Kidney (tissue), 14 donors: ENCODE measurements around the gene HECTD1. TPM values are rescaled to one million over a fixed set of nuclear protein-coding genes. Genes with fewer than 3 reads are reported as not detected.
"Not testable (repeated sequence)": the region's sequence is repeated elsewhere in the genome, so short reads cannot be mapped to it uniquely, and the experiment has no call there.

Experiments used
- DNase-seq, 5 donors: peaks; one replicate each; pipeline ENCODE4 v3.0.0-alpha.2; 2013 to 2020
- FAIRE-seq: peaks from 2 replicates; lab custom pipeline; 2012; peaks lifted over from hg19 to GRCh38; lab: Jason Lieb, UNC
- H3K27ac ChIP-seq, 2 donors: one replicate each; pipeline ENCODE4 v1.7.0; 2013; ENCODE audit warnings: low read depth in 2 of 2, low read length in 2 of 2, inconsistent platforms in 1 of 2
- H3K27me3 ChIP-seq: one replicate; pipeline ENCODE4 v1.7.1; 2013; ENCODE audit warnings: low read length, inconsistent platforms; ENCODE audit not compliant: control insufficient read depth, insufficient read depth
- H3K36me3 ChIP-seq, 3 donors: one replicate each; pipeline versions ENCODE4 v1.7.0 to v1.7.1; 2013; ENCODE audit warnings: low read length in 3 of 3, control low read depth in 1 of 3, inconsistent platforms in 1 of 3; ENCODE audit not compliant: insufficient read depth in 3 of 3, control insufficient read depth in 2 of 3
- H3K4me1 ChIP-seq, 3 donors: one replicate each; pipeline versions ENCODE4 v1.7.0 to v1.7.1; 2013; ENCODE audit warnings: low read length in 3 of 3, inconsistent platforms in 1 of 3, low read depth in 1 of 3; ENCODE audit not compliant: control insufficient read depth in 2 of 3, insufficient read depth in 2 of 3
- H3K4me3 ChIP-seq, 3 donors: one replicate each; pipeline versions ENCODE4 v1.7.0 to v1.8.1; 2013; ENCODE audit warnings: low read length in 3 of 3, control low read depth in 1 of 3, inconsistent platforms in 1 of 3
- H3K9ac ChIP-seq, 3 donors: one replicate each; pipeline versions ENCODE4 v1.7.0 to v1.7.1; 2013; ENCODE audit warnings: low read length in 3 of 3, control low read depth in 1 of 3, inconsistent platforms in 1 of 3
- H3K9me3 ChIP-seq, 3 donors: one replicate each; pipeline versions ENCODE4 v1.7.0 to v1.7.1; 2013; ENCODE audit warnings: low read length in 3 of 3, control low read depth in 1 of 3, inconsistent platforms in 1 of 3; ENCODE audit not compliant: control insufficient read depth in 2 of 3, insufficient read depth in 1 of 3
- intact Hi-C: fragments of 100-400 bp; cut with DNase I; formaldehyde crosslinking; loops from one replicate; pipeline ENCODE4 v1.11.1; 2022
- polyA plus RNA-seq: library from polyadenylated mRNA; stranded (reverse); fragments of 350-450 nt; fragmentation: Illumina TruSeq; extraction: RNeasy Lipid Tissue Mini Kit (QIAGEN cat#74804); gene quantifications from one replicate; pipeline ENCODE4 v1.2.3, GENCODE V29; 2014; ENCODE audit warnings: low read depth, low replicate concordance; ENCODE audit not compliant: insufficient read depth
- total RNA-seq: library from RNA; stranded (reverse); fragmentation: NEBNext Ultra II Directional; extraction: Animal tissue kit (Norgen Biotek cat#: 25700); gene quantifications from one replicate; pipeline ENCODE4 v1.2.1, GENCODE V29; 2021
- TF ChIP-seq, protein P1 (sequence below): IDR thresholded peaks from 3 replicates; pipeline ENCODE4 v1.5.1; 2012; ENCODE audit warnings: mild to moderate bottlenecking, moderate library complexity, borderline replicate concordance; ENCODE audit not compliant: insufficient read depth; ENCODE audit errors: extremely low read depth
- donor health status: control.
- donor health status: control.
- donor health status: control.
- donor health status: control.
- donor health status: control.
- donor health status: DM: yes; HTN: yes; CAD: no.
- donor health status: Normal renal cell carcinoma (clear cell type).

The HECTD1 gene
- total and polyA plus RNA-seq, 2 donors from 2014 or later, result 35.5 to 164 TPM

DNA sequence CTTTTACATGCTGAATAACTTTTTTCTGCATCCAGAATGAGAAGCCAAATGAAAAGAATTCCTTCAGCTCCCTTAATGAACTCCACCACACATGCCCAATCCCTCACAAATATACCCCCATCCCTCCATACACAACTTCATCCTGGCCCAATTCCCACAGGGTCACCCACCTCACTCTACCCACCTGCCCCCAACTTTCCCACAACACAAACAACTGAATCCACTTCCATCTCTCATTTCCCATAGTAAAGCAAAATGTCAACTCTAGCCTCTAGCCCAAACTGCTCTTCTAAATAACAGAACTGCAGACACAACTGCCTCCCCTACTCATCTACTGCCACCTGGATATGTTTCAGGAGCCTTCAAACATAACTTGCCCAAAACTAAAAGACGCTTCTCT, 18.8 kb downstream of the HECTD1 start:
- Histone ChIP-seq H3K9me3 (no peaks in the 10 kb centered on the region), H3K9ac (no peak overlapping the region), H3K4me1 (no peaks in the 10 kb centered on the region), H3K36me3 (peaks cover 0 to 4% (median 0%) of the 10 kb centered on the region in 3 donors), H3K27me3 (no peaks in the 10 kb centered on the region), H3K4me3 (no peak overlapping the region), H3K27ac (no peak overlapping the region)
- TF ChIP-seq, protein P1, sequence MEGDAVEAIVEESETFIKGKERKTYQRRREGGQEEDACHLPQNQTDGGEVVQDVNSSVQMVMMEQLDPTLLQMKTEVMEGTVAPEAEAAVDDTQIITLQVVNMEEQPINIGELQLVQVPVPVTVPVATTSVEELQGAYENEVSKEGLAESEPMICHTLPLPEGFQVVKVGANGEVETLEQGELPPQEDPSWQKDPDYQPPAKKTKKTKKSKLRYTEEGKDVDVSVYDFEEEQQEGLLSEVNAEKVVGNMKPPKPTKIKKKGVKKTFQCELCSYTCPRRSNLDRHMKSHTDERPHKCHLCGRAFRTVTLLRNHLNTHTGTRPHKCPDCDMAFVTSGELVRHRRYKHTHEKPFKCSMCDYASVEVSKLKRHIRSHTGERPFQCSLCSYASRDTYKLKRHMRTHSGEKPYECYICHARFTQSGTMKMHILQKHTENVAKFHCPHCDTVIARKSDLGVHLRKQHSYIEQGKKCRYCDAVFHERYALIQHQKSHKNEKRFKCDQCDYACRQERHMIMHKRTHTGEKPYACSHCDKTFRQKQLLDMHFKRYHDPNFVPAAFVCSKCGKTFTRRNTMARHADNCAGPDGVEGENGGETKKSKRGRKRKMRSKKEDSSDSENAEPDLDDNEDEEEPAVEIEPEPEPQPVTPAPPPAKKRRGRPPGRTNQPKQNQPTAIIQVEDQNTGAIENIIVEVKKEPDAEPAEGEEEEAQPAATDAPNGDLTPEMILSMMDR, result no peak
- FAIRE-seq, result no peak
- DNase-seq, result no peak
- intact Hi-C loops, result no loop called here

DNA sequence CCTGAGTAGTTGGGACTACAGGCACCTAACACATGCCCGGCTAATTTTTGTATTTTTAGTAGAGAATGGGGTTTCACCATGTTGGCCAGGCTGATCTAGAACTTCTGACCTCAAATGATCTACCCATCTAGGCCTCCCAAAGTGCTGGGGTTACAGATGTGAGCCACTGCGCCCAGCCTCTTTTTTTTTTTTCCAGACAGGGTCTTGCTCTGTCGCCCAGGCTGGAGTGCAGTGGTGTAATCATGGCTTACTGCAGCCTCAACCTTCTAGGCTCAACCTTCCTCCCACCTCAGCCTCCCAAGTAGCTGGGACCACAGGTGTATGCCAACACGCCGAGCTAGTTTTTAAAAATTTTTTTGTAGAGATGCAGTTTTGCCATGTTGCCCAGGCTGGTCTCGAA, 25.6 kb downstream of the HECTD1 start:
- H3K27me3 ChIP-seq, FAIRE-seq, H3K9ac ChIP-seq, DNase-seq, H3K4me3 ChIP-seq, H3K4me1 ChIP-seq, H3K36me3 ChIP-seq, H3K27ac ChIP-seq, H3K9me3 ChIP-seq, intact Hi-C loops: not testable (repeated sequence)

DNA sequence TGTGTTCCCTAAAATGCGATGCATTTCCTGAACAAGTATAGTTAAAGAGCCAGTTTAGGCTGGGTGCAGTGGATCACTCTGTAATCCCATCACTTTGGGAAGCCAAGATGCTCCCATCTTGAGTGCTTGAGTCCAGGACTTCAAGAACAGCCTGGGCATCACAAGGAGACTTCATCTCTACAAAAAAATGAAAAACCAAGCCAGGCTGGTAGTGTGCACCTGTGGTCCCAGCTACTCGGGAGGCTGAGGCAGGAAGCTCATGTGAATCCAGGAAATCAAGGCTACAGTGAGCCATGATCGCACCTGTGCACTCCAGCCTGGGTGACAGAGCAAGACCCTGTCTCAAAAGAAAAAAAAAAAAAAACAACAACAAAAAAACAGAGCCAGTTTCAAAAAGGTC, 26.3 kb downstream of the HECTD1 start:
- DNase-seq (no peak), FAIRE-seq (no peak)
- Histone ChIP-seq H3K9ac (no peak overlapping the region), H3K9me3 (no peaks in the 10 kb centered on the region), H3K27ac (no peak overlapping the region), H3K27me3 (no peaks in the 10 kb centered on the region), H3K36me3 (peaks cover 0 to 2% (median 0%) of the 10 kb centered on the region in 3 donors), H3K4me3 (no peak overlapping the region), H3K4me1 (no peaks in the 10 kb centered on the region)
- TF ChIP-seq, protein P1, result no peak
- intact Hi-C loops, result no loop called here

DNA sequence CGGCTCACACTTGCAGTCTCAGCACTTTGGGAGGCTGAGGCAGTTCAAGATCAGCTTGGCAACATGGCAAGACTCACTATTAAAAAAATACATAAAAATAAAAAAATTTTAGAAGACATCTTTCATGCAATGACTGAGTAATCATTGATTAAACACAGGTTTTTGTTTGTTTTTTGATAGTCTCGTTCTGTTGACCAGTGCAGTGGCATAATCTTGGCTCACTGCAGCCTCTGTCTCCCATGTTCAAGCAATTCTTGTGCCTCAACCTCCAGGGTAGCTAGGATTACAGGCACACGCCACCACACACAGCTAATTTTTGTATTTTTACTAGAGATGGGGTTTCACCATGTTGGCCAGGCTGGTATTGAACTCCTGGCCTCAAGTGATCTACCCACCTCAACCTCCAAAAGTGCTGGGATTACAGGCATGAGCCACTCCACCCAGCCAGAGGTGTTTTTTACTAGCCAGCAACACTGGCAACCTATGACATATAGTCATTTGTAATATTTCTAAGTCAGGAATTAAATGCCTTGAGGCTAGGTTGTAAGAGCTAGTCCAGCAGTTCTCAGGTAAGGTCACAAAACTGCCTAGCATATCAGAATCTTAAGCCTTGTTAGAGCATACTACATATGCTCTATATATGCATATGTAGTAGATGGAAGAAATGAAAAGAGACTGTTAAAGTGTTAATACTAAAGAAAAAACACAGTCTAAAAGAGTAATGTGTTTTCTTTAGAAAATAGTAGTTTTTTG, 27.1 kb downstream of the HECTD1 start:
- H3K36me3 ChIP-seq, result peaks cover 0 to 3% (median 2%) of the 10 kb centered on the region in 3 donors
- no peaks in the 10 kb centered on the region for H3K27me3 ChIP-seq
- H3K9ac ChIP-seq, result no peak overlapping the region
- no peak overlapping the region for H3K4me3 ChIP-seq
- H3K9me3 ChIP-seq, result no peaks in the 10 kb centered on the region
- no peak for DNase-seq
- TF ChIP-seq, protein P1, result no peak
- intact Hi-C loops, result no loop called here
- H3K27ac ChIP-seq, result no peak overlapping the region
- no peaks in the 10 kb centered on the region for H3K4me1 ChIP-seq
- FAIRE-seq, result no peak
